Esophagus squamous epithelium (tissue), 5 donors: ENCODE data around the gene SYPL1. TPM values are rescaled to one million over a fixed set of nuclear protein-coding genes. Genes with fewer than 3 reads are reported as not detected.

Experiments
- DNase-seq: peaks from one replicate; lab custom pipeline; 2025; lab: John Stamatoyannopoulos, UW
- H3K27ac ChIP-seq, 4 donors: fragments of 200-600 bp; sonication (generic); one replicate each; pipeline ENCODE4 v1.5.1; 2016 to 2019; ENCODE audit warnings: mild to moderate bottlenecking in 1 of 4
- H3K27me3 ChIP-seq, 4 donors: fragments of 200-600 bp; sonication (generic); 1 replicate in 3 of 4; 2 replicates in 1 of 4; pipeline versions ENCODE4 v1.5.1 to v1.6.0; 2017 to 2021; ENCODE audit warnings: antibody characterized with exemption in 1 of 4
- H3K36me3 ChIP-seq, 3 donors: fragments of 200-600 bp; sonication (generic); one replicate each; pipeline ENCODE4 v1.5.1; 2016 to 2019
- H3K4me1 ChIP-seq, 3 donors: fragments of 200-600 bp; sonication (generic); one replicate each; pipeline ENCODE4 v1.5.1; 2017 to 2019
- H3K4me3 ChIP-seq, 4 donors: fragments of 200-600 bp; sonication (generic); 1 replicate in 3 of 4; 2 replicates in 1 of 4; pipeline ENCODE4 v1.5.1; 2016 to 2019; ENCODE audit warnings: mild to moderate bottlenecking in 2 of 4, moderate library complexity in 1 of 4
- H3K9me3 ChIP-seq, 3 donors: fragments of 200-600 bp; sonication (generic); one replicate each; pipeline ENCODE4 v1.5.1; 2016 to 2019
- POLR2A ChIP-seq, 4 donors: fragments of 450-650 bp; IDR thresholded peaks; one replicate each; pipeline ENCODE4 v1.6.1; 2017; ENCODE audit warnings: antibody characterized with exemption in 4 of 4, mild to moderate bottlenecking in 4 of 4, moderate library complexity in 3 of 4
- WGBS, 2 donors: methylation state at CpG; one replicate each; pipeline ENCODE4 v1.1.5; 2018; 5-methylcytosine and 5-hydroxymethylcytosine counted together
- intact Hi-C: fragments of 100-400 bp; cut with DNase I; formaldehyde crosslinking; loops from one replicate; pipeline ENCODE4 v1.15.0; 2022
- total RNA-seq, 4 donors: library from RNA; depleted of rRNA; stranded (reverse); fragments of >200 nt; gene quantifications; one replicate each; pipeline ENCODE4 v1.1.0, GENCODE V29; 2016
- TF ChIP-seq, protein P1 (sequence below), 6 experiments: fragments of 450-650 bp in 4 of 6; fragments of 200-600 bp in 2 of 6; sonication (generic) in 2 of 6; IDR thresholded peaks; one replicate each; pipeline ENCODE4 v1.5.1; 2016 to 2019; ENCODE audit warnings: antibody characterized with exemption in 6 of 6, mild to moderate bottlenecking in 4 of 6, moderate library complexity in 4 of 6
- donor health status: DM: yes; HTN: yes; CAD: no.

The SYPL1 gene
- total RNA-seq, 4 donors from 2014 or later = 105 to 170 (median 148) TPM

DNA sequence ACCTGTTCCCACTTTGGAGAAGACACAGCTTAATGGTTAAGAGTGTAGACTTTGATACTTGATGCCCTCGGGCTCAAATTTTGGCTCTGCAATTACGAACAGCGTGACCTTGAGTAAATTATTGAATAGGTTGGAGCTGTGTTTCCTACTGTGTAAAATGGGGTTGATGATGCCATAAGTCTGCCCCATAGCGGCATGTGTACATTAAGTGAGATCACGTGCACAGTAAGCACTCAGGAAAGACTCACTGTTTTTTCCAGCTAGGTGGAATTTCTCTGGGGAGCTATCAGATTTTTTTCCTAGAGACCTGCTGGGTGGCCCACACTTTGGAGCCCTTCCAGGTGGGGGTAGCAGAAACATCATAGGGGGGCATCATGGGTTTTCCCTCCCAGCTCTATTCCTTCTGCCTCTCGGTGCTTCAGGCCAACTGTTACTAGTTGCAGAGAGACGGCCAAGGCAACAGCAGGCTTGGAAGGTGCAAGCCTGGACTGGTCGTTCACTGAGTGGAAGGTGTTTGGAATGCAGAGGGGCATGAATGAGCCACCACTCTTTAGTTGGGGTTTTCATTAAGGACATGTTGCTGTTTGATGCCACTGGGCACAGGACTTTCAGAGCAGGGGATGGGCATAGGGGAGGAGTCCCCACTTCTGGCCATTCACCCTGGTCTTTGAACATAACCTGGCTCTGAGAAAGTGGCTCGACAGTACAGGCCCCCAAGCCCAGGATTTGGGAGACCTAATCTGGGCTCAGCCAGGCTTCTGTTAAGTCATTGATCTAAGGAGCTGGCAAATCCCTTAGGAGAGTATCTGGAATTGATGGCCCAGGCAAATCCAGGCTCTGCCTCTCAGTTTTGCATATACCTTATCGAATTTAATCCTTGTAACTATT lies 64.0 kb downstream of the SYPL1 start:
- Histone ChIP-seq H3K36me3 (no peaks in the 10 kb centered on the region), H3K27ac (peak overlapping the region in 2 of 4 donors; percentile 12 to 46), H3K9me3 (no peaks in the 10 kb centered on the region), H3K27me3 (no peaks in the 10 kb centered on the region), H3K4me3 (no peak overlapping the region), H3K4me1 (peaks cover 21 to 52% (median 26%) of the 10 kb centered on the region in 3 donors)
- WGBS, 2 donors = 58 to 65% methylated on average over 6 to 9 of the region's 10 CpGs
- intact Hi-C loops = no loop called here
- DNase-seq = no peak
- no peak for TF ChIP-seq POLR2A (IDR thresholded peaks at IDR 0.05)
- TF ChIP-seq, protein P1, sequence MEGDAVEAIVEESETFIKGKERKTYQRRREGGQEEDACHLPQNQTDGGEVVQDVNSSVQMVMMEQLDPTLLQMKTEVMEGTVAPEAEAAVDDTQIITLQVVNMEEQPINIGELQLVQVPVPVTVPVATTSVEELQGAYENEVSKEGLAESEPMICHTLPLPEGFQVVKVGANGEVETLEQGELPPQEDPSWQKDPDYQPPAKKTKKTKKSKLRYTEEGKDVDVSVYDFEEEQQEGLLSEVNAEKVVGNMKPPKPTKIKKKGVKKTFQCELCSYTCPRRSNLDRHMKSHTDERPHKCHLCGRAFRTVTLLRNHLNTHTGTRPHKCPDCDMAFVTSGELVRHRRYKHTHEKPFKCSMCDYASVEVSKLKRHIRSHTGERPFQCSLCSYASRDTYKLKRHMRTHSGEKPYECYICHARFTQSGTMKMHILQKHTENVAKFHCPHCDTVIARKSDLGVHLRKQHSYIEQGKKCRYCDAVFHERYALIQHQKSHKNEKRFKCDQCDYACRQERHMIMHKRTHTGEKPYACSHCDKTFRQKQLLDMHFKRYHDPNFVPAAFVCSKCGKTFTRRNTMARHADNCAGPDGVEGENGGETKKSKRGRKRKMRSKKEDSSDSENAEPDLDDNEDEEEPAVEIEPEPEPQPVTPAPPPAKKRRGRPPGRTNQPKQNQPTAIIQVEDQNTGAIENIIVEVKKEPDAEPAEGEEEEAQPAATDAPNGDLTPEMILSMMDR (IDR thresholded peaks at IDR 0.05) = no peak

- Histone ChIP-seq H3K9me3 (no peaks in the 10 kb centered on the region), H3K27me3 (no peaks in the 10 kb centered on the region), H3K4me3 (no peak overlapping the region), H3K27ac (no peak overlapping the region), H3K4me1 (peaks cover 27 to 61% (median 35%) of the 10 kb centered on the region in 3 donors), H3K36me3 (no peaks in the 10 kb centered on the region)
- no peak for DNase-seq
- WGBS, 2 donors = 79 to 89% methylated on average over 4 to 5 of the region's 5 CpGs
- no peak for TF ChIP-seq POLR2A (IDR thresholded peaks at IDR 0.05)
- TF ChIP-seq, protein P1 (IDR thresholded peaks at IDR 0.05) = no peak
- intact Hi-C loops = no loop called here
Measured at GRCh38 chr7:106047184-106047583, 64.9 kb downstream of the SYPL1 start.

GRCh38 chr7:106045586-106045985 lies 66.5 kb downstream of the SYPL1 start:
- Histone ChIP-seq H3K27me3 (no peaks in the 10 kb centered on the region), H3K4me1 (peaks cover 16 to 56% (median 21%) of the 10 kb centered on the region in 3 donors), H3K36me3 (no peaks in the 10 kb centered on the region), H3K27ac (no peak overlapping the region), H3K9me3 (no peaks in the 10 kb centered on the region), H3K4me3 (no peak overlapping the region)
- TF ChIP-seq, protein P1 (IDR thresholded peaks at IDR 0.05) = no peak
- TF ChIP-seq POLR2A (IDR thresholded peaks at IDR 0.05) = no peak
- intact Hi-C loops = no loop called here
- DNase-seq = no peak
- 48 to 50% methylated on average over 1 of the region's 1 CpG for WGBS, 2 donors

DNA sequence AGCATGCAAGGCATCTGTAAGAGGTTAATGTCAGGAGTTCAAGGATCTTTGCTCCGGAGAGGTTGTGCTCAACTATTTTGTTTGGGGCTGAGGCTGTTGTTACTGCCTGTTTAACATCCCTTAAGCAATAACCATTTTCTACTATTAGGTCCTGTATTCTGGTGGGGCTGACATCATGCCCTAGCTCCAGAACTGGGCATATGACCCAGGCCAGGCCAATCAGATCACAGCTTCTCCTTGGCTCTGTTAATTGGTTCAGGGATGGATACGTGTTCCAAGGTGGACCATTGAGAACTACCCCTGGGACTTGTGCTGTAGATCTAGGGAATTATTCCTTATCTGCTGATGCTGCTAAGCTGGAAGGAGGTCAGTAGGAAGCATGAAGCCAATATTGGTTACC lies 67.0 kb downstream of the SYPL1 start:
- Histone ChIP-seq H3K27ac (no peak overlapping the region), H3K4me3 (no peak overlapping the region), H3K36me3 (no peaks in the 10 kb centered on the region), H3K27me3 (no peaks in the 10 kb centered on the region), H3K9me3 (no peaks in the 10 kb centered on the region), H3K4me1 (peaks cover 11 to 52% (median 17%) of the 10 kb centered on the region in 3 donors)
- intact Hi-C loops = no loop called here
- DNase-seq = no peak
- 82 to 89% methylated on average over 1 of the region's 2 CpGs for WGBS, 2 donors
- no peak for TF ChIP-seq POLR2A (IDR thresholded peaks at IDR 0.05)
- TF ChIP-seq, protein P1 (IDR thresholded peaks at IDR 0.05) = no peak

DNA sequence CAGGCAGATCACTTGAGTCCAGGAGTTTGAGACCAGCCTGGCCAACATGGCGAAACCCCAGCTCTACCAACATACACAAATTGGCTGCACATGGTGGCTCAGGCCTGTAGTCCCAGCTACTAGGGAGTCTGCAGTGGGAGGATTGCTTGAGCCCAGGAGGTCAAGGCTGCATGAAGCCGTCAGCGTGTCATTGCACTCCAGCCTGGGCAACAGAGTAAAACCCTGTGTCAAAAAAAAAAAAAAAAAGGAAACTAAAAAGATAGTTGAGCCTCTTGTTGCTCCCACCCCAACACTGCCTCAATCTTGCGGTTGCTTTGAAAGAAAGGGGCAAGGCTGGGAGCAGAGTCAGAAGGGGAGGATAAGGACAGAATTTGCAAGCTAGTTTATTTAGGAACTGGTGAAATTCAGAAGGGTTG lies 69.9 kb downstream of the SYPL1 start:
- no peaks in the 10 kb centered on the region for H3K9me3 ChIP-seq
- intact Hi-C loops = loop anchor here (5.0 kb wide), 1 partner anchor 280 kb away; no protein-coding TSS in a partner anchor
- peak overlapping the region in 1 of 4 donors; percentile 31 for H3K4me3 ChIP-seq
- H3K4me1 ChIP-seq = peaks cover 7 to 26% (median 10%) of the 10 kb centered on the region in 3 donors
- WGBS, 2 donors = 85% methylated on average over 4 of the region's 4 CpGs
- no peak for DNase-seq
- no peak overlapping the region for H3K27ac ChIP-seq
- TF ChIP-seq, protein P1 (IDR thresholded peaks at IDR 0.05) = no peak
- no peak for TF ChIP-seq POLR2A (IDR thresholded peaks at IDR 0.05)
- H3K36me3 ChIP-seq = no peaks in the 10 kb centered on the region
- no peaks in the 10 kb centered on the region for H3K27me3 ChIP-seq
